Right lung (tissue), 5 donors: ENCODE data around the gene JOSD1. TPM values are rescaled to one million over a fixed set of nuclear protein-coding genes. Genes with fewer than 3 reads are reported as not detected.

Experiments
- DNase-seq, 2 donors: peaks; one replicate each; pipeline ENCODE4 v3.0.0-alpha.2; 2013
- polyA plus RNA-seq, 5 donors: library from polyadenylated mRNA; unstranded; fragments of 120-200 nt; gene quantifications; one replicate each; pipeline versions ENCODE4 v1.2.1 to v1.2.3, GENCODE V29; 2013; ENCODE audit warnings: inconsistent platforms in 1 of 5, low replicate concordance in 1 of 5; ENCODE audit not compliant: insufficient read length in 5 of 5, insufficient read depth in 1 of 5

Gene JOSD1
- polyA plus RNA-seq, 5 donors, result 46.3 to 55.6 (median 47.7) TPM

GRCh38 chr22:38734421-38735100 lies 33.8 kb upstream of the JOSD1 start:
- DNase-seq, result no peak

- no peak for DNase-seq
These were observed 33.1 kb upstream of the JOSD1 start for GRCh38 chr22:38733724-38734381.

DNA sequence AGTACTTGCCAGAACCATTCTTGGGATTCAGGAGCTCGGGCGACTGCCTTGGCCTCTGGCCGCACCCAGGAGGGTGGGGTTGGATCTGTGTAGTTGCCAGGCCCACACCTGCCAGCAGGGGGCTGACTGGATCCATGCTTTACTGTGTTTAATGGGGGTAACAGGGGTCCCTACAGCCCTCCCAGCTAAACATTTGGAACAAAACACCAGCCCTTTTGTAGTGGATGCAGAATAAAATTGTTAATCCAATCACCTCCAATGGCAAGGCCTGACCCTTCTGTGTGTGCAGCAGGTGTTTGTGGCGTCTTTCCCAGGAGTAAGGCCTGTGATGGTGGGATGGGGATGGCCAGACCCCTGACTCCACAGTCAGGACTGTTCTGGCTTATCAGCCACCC lies 32.6 kb upstream of the JOSD1 start:
- no peak for DNase-seq

- DNase-seq, result no peak
These were observed 31.6 kb upstream of the JOSD1 start for GRCh38 chr22:38732251-38732815.

- no peak for DNase-seq
These were observed 31.0 kb upstream of the JOSD1 start for GRCh38 chr22:38731703-38732161.

DNA sequence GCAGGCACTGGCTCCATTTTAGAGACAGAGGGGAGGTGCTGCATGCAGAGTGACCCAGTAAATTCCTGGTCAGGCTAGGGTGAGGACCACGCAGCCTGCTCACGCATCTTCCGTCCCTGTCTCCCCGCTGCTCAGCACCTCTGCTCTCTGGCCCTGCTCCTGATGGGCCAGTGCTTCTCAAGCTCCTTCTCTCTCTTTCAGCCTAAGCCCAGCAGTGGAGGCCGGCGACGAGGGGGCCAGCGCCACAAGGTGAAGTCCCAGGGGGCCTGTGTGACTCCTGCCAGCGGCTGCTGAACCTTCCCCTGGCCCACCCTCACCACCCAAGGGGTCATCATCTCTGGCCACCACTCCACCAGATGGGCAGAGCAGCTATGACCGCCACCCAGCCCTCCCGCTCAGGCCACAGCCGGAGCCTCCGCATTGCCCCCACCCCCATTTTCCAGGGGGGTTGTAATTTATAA lies 29.7 kb upstream of the JOSD1 start:
- no peak for DNase-seq

GRCh38 chr22:38729946-38730345 lies 29.2 kb upstream of the JOSD1 start:
- DNase-seq, result no peak

GRCh38 chr22:38728871-38729796 lies 28.4 kb upstream of the JOSD1 start:
- DNase-seq, result no peak

DNA sequence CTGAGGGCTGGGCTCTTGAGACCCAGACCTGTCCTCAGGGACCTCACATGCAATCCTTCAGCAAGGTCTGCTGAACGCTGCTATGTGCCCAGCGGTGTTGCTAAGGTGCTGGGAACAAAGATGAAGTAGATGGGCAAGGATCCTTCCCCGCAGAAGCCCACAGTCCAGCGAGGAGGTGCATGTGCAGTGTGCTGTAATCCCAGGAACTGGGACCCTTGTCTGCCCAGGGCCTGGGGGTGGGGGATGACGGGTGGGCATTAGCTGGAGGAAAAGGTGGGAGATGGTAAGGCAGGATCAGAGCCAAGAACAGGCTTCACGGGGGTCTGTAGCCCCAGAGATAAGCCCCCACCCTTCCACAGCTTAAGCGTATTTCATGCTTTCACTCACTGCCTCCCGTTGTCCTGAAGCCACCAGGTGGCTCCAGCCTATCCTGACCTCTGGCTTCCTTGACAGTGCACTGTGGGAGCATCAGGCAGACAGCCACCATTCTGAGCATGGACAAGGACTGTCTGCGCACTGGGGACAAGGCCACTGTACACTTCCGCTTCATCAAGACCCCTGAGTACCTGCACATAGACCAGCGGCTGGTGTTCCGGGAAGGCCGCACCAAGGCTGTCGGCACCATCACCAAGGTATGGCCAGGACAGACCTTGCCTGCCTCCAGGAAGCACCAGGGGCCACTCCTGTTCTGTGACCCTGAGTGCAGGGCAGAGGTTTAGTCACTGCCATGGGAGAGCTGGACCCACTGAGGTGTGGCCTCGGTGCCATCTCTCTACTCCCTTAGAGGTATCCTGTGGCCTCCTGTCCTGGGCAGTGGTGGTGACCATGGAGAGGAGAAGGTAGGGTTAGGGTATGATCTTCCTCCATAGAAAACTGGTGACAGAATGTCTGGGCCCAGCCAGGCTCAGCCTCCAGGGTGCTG lies 27.0 kb upstream of the JOSD1 start:
- no peak for DNase-seq

DNA sequence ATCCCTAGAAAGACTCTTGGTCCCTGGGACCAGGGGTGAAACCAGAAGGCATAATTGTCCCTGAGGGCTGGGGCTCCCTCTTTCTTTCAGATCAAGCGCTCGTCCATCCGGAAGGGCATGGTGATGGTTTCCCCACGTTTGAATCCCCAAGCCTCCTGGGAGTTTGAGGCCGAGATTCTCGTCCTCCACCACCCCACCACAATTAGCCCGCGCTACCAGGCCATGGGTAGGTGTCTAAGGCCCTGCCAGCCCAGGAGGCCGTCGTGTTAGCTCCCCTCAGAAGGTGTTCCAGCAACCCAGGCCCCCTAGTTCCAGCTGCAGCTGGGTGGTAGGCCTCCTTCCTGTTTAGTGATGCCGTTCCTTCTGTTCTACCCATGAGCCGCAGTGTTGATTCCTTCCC lies 26.4 kb upstream of the JOSD1 start:
- no peak for DNase-seq

- DNase-seq, result no peak
These were observed 25.3 kb upstream of the JOSD1 start for GRCh38 chr22:38725900-38726655.

GRCh38 chr22:38724926-38725571 lies 24.3 kb upstream of the JOSD1 start:
- no peak for DNase-seq

GRCh38 chr22:38724176-38724575 lies 23.4 kb upstream of the JOSD1 start:
- DNase-seq, result no peak

GRCh38 chr22:38721551-38721950 lies 20.8 kb upstream of the JOSD1 start:
- DNase-seq, result no peak

GRCh38 chr22:38720350-38720749 lies 19.6 kb upstream of the JOSD1 start:
- DNase-seq, result no peak

DNA sequence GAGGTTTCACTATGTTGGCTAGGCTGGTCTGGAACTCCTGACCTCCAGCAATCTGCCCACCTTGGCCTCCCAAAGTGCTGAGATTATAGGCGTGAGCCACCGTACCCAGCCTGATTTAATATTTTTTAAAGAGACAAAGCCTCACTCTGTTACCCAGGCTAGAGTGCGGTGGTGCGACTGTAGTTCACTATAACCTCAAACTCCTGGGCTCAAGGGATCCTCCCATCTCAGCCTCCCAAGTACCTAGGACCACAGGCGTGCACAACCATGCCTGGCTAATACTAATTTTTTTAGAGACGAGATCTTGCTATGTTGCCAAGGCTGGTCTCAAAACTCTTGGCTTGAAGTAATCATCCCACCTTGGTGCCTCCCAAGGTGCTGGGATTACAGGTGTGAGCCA lies 18.5 kb upstream of the JOSD1 start:
- no peak for DNase-seq

DNA sequence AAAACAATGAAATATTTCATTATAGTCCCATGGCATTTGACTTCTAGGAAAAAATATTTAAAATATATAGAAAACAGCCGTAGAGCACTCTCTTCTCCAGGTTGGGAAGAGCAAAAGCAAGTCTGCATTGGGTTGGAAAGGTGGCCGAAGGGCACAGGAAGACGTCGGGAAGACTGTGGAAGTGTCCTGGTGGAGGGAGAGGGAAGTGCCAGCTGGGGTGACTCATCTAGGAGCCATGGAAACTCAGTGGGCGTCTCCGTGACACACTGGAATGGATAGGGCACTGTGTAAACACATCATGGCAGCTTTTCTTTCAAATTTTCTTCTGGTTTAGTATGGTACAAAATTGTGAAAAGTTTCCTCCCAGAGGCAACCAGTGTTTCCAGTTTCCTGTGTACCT lies 17.7 kb upstream of the JOSD1 start:
- DNase-seq, result no peak

GRCh38 chr22:38717244-38717643 lies 16.5 kb upstream of the JOSD1 start:
- no peak for DNase-seq

GRCh38 chr22:38716826-38717225 lies 16.1 kb upstream of the JOSD1 start:
- no peak for DNase-seq

- DNase-seq, result no peak
These were observed 15.5 kb upstream of the JOSD1 start for GRCh38 chr22:38716271-38716670.
